ENCODE results near the gene DNAH10. TPM values are rescaled to one million over a fixed set of nuclear protein-coding genes. Genes with fewer than 3 reads are reported as not detected.
"Not testable (repeated sequence)": the region's sequence is repeated elsewhere in the genome, so short reads cannot be mapped to it uniquely, and the experiment has no call there.

The DNAH10 gene
- total and polyA plus RNA-seq, 12 donors = 0.06 to 1.5 (median 0.28) TPM

GRCh38 chr12:123788541-123788940, 26.4 kb downstream of the DNAH10 start:
- Histone ChIP-seq H3K4me3 (no peak overlapping the region), H3K36me3 (replicated peaks in 1 of 2) (no peaks in the 10 kb centered on the region), H3K4me1 (replicated peaks in 1 of 2) (no peaks in the 10 kb centered on the region), H3K27ac (no peak overlapping the region), H3K27me3 (no peaks in the 10 kb centered on the region), H3K9me3 (replicated peaks in 1 of 3) (no peaks in the 10 kb centered on the region)
- DNase-seq = no peak
- TF ChIP-seq POLR2A (IDR thresholded peaks at IDR 0.05) (no peak), CTCF (IDR thresholded peaks at IDR 0.05) (no peak)
- intact Hi-C loops (cut with DNase I) = no loop called here
- WGBS, 4 donors = 84 to 91% (median 89%) methylated on average over 9 of the region's 9 CpGs

GRCh38 chr12:123789422-123789821, 27.3 kb downstream of the DNAH10 start:
- H3K4me3 ChIP-seq; H3K27ac ChIP-seq; intact Hi-C loops (cut with DNase I); H3K4me1 ChIP-seq (replicated peaks in 1 of 2); H3K36me3 ChIP-seq (replicated peaks in 1 of 2); H3K27me3 ChIP-seq; DNase-seq; H3K9me3 ChIP-seq (replicated peaks in 1 of 3): not testable (repeated sequence)
- 72 to 93% (median 91%) methylated on average over 5 to 8 of the region's 8 CpGs for WGBS, 4 donors

- no peaks in the 10 kb centered on the region for H3K4me1 ChIP-seq (replicated peaks in 1 of 2)
- no peaks in the 10 kb centered on the region for H3K9me3 ChIP-seq (replicated peaks in 1 of 3)
- H3K27me3 ChIP-seq = no peaks in the 10 kb centered on the region
- no peak overlapping the region for H3K4me3 ChIP-seq
- intact Hi-C loops (cut with DNase I) = no loop called here
- no peak overlapping the region for H3K27ac ChIP-seq
- H3K36me3 ChIP-seq (replicated peaks in 1 of 2) = no peaks in the 10 kb centered on the region
- DNase-seq = no peak
- no peak for TF ChIP-seq CTCF (IDR thresholded peaks at IDR 0.05)
- TF ChIP-seq POLR2A (IDR thresholded peaks at IDR 0.05) = no peak
- WGBS, 4 donors = 66 to 74% (median 73%) methylated on average over 4 of the region's 4 CpGs
Observed at GRCh38 chr12:123790905-123791467, 28.9 kb downstream of the DNAH10 start.

GRCh38 chr12:123794027-123794426, 31.9 kb downstream of the DNAH10 start:
- H3K27me3 ChIP-seq = no peaks in the 10 kb centered on the region
- TF ChIP-seq CTCF (IDR thresholded peaks at IDR 0.05) = no peak
- no peak for TF ChIP-seq POLR2A (IDR thresholded peaks at IDR 0.05)
- H3K36me3 ChIP-seq (replicated peaks in 1 of 2) = no peaks in the 10 kb centered on the region
- no peaks in the 10 kb centered on the region for H3K4me1 ChIP-seq (replicated peaks in 1 of 2)
- 76 to 87% (median 82%) methylated on average over 7 of the region's 7 CpGs for WGBS, 4 donors
- no peak for DNase-seq
- H3K9me3 ChIP-seq (replicated peaks in 1 of 3) = no peaks in the 10 kb centered on the region
- H3K27ac ChIP-seq = no peak overlapping the region
- intact Hi-C loops (cut with DNase I) = no loop called here
- H3K4me3 ChIP-seq = no peak overlapping the region

GRCh38 chr12:123798518-123798917, 36.4 kb downstream of the DNAH10 start:
- no peaks in the 10 kb centered on the region for H3K36me3 ChIP-seq (replicated peaks in 1 of 2)
- H3K27me3 ChIP-seq = no peaks in the 10 kb centered on the region
- intact Hi-C loops (cut with DNase I) = no loop called here
- 91 to 92% (median 92%) methylated on average over 2 of the region's 2 CpGs for WGBS, 4 donors
- no peaks in the 10 kb centered on the region for H3K4me1 ChIP-seq (replicated peaks in 1 of 2)
- no peak for DNase-seq
- H3K27ac ChIP-seq = no peak overlapping the region
- TF ChIP-seq CTCF (IDR thresholded peaks at IDR 0.05) = no peak
- TF ChIP-seq POLR2A (IDR thresholded peaks at IDR 0.05) = no peak
- H3K4me3 ChIP-seq = no peak overlapping the region
- no peaks in the 10 kb centered on the region for H3K9me3 ChIP-seq (replicated peaks in 1 of 3)

All from adrenal gland (tissue), 12 donors.